ENCODE measurements around the gene LRP2BP.
A peak's percentile ranks its signal among the peaks of the same experiment; 100 is the strongest.

LRP2BP gene

DNA sequence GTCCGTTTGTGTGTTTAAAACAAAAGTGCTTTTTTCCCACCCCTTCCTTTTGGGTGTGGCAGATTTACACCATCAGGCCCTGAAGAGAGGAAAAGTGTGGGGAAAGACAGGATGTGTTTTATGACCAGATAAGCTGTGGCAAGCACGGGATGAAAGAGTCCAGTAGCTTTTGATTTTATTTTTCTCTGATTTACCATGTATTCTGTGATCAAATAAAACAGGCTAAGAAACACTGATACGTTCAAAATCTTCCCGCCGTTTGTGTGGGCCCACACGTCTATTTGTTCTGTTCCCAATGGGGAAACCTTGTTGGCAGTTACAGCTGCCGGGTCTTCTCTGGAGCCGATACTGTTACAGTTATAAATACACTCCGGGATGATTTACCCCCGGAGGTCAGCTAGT is 10.8 kb downstream of the LRP2BP start:
- H3K4me3 ChIP-seq (ENCODE audit: low read length) = no peak overlapping the region
- DNase-seq (ENCODE audit: low read depth) = no peak
- TF ChIP-seq, protein P1, sequence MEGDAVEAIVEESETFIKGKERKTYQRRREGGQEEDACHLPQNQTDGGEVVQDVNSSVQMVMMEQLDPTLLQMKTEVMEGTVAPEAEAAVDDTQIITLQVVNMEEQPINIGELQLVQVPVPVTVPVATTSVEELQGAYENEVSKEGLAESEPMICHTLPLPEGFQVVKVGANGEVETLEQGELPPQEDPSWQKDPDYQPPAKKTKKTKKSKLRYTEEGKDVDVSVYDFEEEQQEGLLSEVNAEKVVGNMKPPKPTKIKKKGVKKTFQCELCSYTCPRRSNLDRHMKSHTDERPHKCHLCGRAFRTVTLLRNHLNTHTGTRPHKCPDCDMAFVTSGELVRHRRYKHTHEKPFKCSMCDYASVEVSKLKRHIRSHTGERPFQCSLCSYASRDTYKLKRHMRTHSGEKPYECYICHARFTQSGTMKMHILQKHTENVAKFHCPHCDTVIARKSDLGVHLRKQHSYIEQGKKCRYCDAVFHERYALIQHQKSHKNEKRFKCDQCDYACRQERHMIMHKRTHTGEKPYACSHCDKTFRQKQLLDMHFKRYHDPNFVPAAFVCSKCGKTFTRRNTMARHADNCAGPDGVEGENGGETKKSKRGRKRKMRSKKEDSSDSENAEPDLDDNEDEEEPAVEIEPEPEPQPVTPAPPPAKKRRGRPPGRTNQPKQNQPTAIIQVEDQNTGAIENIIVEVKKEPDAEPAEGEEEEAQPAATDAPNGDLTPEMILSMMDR (IDR thresholded peaks at IDR 0.05; ENCODE audit: insufficient read depth, low read depth, low read length, missing control alignments) = no peak

DNA sequence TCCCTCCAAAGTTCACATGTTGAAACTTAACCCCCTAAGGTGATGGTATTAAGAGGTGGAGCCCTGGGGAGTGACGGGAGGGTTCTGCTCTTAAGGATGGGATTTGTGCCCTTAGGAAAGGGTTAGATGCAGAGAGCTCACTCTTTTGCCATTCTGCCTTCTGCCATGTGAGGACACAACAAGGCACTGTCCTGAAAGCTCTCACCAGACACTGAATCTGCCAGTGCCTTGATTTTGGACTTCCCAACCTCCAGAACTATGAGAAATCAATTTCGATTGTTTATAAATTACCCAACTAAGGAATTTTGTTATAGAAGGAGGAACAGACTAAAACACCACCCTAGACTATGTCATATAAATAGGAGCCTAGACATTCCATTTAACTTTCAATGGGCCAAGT is 11.7 kb downstream of the LRP2BP start:
- H3K4me3 ChIP-seq (ENCODE audit: low read length) = no peak overlapping the region
- TF ChIP-seq, protein P1 (IDR thresholded peaks at IDR 0.05; ENCODE audit: insufficient read depth, low read depth, low read length, missing control alignments) = no peak

DNA sequence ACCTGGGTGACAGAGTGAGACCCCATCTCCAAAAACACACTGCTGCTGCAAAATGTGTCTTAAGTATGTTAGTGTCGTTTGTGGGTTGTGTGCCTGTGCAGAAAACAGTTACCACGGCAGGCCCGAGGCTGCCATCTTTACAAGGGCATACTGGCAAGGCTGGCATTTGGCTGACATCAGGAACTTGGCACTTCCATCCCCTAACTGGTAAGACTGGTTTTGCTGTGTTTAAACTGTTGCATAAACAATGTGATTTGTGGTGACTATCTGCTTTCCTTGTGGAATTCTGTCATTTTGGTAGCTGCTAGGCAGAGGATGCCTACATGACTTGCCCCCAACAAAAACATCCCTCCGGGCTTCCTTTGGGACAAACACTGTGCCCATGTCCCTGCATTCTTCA is 12.3 kb downstream of the LRP2BP start:
- DNase-seq (ENCODE audit: low read depth) = peak; percentile 88
- TF ChIP-seq, protein P1 (IDR thresholded peaks at IDR 0.05; ENCODE audit: insufficient read depth, low read depth, low read length, missing control alignments) = no peak
- H3K4me3 ChIP-seq (ENCODE audit: low read length) = no peak overlapping the region

More for the DNA sequence above, 11.7 kb downstream of the LRP2BP start:
- no peak for DNase-seq (ENCODE audit: low read depth)

DNA sequence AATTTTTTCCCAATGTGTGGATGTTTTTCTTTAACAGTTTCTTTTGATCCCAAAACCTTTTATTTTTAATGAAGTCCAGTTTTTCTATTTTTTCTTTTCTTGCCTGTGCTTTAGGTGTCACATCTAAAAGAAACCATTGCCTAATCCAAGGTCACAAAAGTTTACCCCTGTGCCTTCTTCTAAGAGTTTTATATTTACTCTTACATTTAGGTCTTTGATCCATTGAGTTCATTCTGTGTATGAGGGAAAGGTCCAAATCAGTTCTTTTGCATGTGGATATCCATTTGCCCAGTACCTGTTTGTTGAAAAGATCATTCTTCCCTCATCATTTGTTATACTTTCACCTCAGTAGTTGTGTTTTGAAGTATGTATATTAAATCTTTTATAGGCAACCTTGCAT is 13.0 kb downstream of the LRP2BP start:
- TF ChIP-seq, protein P1 (IDR thresholded peaks at IDR 0.05; ENCODE audit: insufficient read depth, low read depth, low read length, missing control alignments) = no peak
- DNase-seq (ENCODE audit: low read depth) = no peak
- H3K4me3 ChIP-seq (ENCODE audit: low read length) = no peak overlapping the region

DNA sequence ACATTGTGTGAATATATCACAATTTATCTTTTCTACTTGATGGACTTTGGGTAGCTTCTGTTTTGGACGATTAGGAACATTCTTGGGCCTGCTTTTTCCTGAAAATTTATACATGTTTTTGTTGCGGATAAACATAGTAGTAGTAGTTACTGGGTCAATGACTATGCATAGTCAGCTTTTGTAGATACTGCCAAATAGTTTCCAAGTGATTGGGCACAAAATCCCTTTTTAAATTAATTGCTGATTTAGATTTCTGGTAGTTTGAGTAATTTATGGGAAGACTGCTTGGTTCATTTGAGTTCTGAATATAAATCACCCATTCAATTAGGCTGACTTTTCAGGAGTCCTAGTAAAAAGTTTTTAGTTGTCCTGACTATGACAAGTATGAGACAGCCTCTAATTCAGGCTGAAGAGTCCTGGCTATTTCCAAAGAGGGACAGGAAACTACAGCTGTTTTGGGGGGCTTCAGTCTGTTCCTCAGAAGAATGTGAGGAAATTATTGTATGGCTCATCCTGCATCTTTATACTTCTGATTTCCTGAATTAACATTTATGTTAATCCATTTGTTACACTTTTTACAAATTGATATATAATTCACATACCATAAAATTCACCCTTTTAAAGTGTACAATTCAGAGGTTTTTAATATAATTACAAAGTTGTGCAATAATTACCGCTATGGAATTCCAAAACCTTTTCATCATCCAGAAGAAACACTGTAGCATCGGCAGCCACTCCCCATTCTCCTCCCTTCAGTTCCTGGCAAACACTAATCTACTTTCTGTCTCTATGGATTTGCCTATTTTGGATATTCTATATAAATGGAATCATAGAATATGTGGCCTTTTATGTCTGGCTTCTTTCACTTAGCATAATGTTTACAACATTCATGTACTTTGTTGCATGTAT is 14.2 kb downstream of the LRP2BP start:
- TF ChIP-seq, protein P1 (IDR thresholded peaks at IDR 0.05; ENCODE audit: insufficient read depth, low read depth, low read length, missing control alignments) = no peak
- no peak overlapping the region for H3K4me3 ChIP-seq (ENCODE audit: low read length)
- DNase-seq (ENCODE audit: low read depth) = peak; percentile 54

DNA sequence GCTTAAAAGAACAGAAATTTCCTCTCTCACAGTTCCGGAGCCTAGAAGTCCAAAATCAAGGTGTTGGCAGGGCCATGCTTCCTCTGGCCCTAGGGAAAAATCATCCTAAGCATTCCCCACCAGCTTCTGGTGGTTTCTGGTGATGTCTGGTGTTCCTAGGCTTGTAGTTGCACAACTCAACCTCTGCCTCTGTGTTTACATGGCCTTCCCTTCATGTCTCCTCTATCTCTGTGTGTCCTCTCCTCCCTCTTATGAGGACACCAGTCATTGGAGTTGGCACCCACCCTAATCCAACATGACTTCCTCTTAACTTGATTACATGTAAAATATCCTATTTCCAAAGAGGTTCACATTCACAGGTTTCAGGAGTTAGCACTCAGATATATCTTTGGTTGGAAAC is 15.4 kb downstream of the LRP2BP start:
- no peak overlapping the region for H3K4me3 ChIP-seq (ENCODE audit: low read length)
- TF ChIP-seq, protein P1 (IDR thresholded peaks at IDR 0.05; ENCODE audit: insufficient read depth, low read depth, low read length, missing control alignments) = no peak
- DNase-seq (ENCODE audit: low read depth) = no peak

All from epithelial cell of esophagus (primary cell).